Measurements from ENCODE around the gene PCBD2.

PCBD2 gene

DNA sequence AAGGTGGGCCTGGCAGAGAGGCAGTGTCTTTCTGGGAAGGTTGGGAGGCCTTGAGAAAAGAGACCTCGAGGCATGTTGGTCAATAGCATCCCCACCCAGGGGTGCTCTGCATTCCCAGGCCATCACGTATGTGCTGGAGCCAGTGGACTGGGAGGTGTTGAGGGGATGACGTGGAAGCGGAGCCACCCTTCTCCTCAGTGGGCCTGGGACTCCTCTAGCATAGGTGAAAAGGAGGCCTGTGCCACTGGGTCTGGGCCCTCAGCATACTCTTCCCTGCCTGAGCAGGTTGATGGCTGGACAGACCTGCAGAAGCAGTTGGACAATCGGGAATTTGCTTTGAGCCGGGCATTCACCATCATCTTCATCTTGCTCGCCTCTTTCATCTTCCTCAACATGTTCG is 103.6 kb downstream of the PCBD2 start:
- DNase-seq: no peak

DNA sequence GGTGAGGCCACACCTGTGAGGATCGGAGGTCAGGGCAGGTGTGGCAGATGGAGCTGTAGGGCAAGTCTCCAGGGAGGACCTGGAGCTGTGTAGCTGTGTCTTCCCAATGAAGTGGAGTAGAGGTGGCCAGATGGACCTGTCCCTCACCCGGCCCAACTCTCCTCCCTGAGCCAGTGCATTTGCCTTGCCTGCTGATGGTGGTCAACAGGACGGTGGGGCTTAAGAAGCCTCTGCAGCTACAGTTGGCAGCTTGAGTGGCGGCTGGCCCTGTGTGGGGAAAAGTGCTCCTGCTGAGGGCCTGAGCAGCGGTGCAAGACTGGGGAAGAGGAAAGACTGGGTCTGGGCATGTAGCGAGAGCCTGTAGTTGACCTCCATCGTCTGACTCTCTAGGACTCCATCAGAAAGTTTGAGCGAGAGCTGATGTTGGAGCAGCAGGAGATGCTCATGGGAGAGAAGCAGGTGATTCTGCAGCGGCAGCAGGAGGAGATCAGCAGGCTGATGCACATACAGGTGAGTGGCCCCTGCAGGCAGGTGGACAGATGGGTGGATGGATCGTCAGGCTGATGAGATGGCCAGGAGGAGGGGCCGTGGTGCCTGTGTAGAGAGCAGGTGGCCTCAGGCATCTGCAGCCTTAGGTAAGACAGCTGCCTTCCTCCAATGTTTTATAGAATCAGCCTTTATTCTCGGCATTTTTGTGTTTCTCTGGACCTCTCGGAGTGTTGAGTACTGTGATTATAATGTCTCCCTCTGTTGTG is 104.2 kb downstream of the PCBD2 start:
- DNase-seq: no peak

DNA sequence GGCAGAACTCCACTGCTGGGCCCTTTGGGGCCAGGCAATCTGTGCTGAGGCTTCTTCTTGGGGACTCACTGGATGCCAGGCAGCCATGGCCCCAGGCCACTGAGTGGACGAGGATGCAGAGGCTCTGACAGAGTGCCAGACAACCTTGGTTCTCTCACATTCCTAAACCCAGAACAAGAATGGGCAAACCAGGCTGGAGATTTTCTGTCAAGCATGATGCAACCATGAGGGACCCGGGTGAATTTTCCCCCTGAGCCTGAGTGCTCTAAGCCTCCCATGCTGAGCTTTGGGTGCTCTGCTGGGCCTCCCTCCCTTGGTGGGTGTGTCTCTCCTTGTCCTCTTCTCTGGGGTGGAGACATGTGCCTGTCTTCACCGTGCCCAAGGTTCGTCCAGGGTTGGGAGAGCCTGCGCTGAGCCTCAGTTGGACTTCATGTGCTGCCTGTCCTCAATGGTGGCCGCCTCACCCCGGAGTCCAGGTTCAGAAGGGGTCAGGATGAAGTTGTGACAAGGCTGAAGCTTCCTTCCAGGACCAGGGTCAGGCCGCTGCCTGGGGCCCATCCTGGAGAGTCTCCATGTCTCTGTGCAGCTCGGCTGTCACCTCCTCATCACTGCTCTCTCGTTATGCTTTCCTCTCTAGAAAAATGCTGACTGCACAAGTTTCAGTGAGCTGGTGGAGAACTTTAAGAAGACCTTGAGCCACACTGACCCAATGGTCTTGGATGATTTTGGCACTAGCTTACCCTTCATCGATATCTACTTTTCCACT is 105.0 kb downstream of the PCBD2 start:
- no peak for DNase-seq

DNA sequence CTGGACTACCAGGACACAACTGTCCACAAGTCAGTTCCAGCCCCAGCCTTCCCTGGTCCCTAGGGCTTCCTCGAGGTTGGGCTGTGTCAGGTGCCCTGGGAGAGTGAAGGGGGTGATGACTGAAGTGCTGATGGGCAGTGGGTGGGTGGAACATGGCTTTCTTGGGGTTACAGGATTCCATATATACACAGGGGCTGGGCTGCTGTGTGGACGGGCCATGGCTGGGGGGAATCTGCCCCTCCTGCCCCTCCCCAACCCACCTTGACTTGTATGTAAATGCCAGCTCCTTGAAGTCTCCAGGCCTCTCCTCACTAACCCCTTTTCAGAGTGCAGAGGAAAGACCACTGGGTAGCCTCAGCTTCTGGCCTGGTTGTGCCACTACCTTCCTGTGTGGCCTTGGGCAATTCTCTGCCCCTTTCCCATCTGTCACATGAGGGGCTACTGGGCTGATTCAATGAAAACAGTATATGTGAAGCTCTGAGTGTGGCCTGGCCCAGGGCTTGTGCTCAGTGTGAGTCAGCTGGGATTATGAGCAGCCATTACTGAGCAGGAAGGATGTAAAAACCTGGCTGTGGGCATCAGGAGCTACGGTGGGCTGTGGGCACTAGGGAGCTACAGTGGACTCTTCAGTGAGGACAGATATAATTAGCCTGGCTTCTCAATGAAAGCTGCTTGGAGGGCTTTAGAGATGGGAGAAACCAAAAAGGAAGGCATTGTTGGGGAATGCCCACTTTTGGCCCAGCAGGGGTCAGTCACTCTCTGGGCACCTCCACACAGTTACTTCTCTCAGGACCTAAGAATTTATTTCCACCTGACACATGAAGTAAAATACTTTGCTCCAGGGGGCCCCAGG is 105.8 kb downstream of the PCBD2 start:
- DNase-seq: no peak

DNA sequence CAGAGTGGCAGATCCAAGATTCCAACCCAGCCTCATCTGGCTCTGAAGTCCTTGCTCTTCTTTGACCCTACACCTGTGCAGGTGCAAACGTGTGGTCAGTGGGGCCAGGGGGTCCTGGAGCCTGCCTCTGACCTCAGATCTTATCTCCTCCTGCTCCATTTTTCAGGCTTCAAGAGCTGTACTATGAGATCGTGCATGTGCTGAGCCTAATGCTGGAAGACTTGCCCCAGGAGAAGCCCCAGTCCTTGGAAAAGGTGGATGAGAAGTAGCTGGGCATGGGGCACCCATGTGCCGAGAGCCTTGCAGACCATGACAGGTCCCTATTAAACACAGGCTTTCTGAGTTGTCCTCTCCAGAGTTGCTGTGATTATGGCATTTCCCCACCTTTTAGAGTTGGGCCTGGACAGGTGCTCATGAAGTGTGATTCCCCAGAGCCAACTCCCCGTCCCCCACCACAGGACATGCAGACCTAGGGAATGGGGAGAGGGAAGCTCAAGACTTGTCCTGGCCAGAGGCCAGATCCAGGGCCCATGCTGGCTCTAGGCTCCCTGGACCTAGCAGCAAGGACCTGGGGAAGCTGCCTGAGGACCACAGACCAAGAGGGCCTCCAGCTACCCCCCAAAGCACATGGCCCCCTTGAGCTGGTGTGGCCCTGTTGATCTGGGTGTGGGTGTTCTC is 106.6 kb downstream of the PCBD2 start:
- no peak for DNase-seq

DNA sequence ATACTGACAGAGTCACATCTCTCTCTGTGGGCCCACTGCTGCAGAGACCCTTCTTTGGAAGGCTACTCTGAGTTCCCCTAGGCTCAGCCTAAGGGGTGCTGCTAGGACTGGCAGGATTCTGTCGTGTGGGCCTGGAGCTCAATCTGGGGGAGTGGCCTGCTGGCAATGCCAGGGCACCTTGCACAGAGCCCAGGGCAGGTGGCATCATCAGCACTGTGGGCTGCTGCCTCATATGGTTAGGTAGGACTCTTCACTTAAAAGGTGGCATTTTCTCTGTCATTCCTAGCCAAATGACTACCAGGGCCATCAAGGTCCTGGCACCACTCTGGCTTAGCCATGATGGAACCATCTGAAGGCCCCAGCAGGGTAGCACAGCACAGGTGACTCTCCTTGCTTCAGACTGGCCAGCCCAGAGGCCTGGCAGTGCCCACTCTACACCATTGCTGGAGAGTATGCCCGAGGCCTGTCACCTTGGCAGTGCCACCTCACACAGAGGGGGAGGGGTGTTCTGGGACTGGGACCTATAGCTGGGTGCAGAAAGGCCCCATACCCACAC is 107.2 kb downstream of the PCBD2 start:
- DNase-seq: no peak

All from stimulated activated CD4-positive, alpha-beta T cell treated with anti-CD3 and anti-CD28 coated beads, Interleukin-2, amount 100 ng/mL, for 24 hours (primary cell).